K562 (cell line): ENCODE data around the gene CCDC54. TPM values are rescaled to one million over a fixed set of nuclear protein-coding genes. Genes with fewer than 3 reads are reported as not detected.

Source experiments
- ATAC-seq: fragments of 200-7000 bp; cut with Tn5 transposase; 3 replicates; pipeline ENCODE4 v1.9.1; 2020; ENCODE audit warnings: moderate library complexity
- BruUV-seq: library from RNA; stranded (reverse); fragments of 400-500 nt; replicated peaks from 2 replicates; lab custom pipeline; 2021; lab: Mats Ljungman, UMichigan
- CTCF ChIA-PET: fragments of 300-600 bp; formaldehyde crosslinking; extraction: SDS; loops from one replicate; lab custom pipeline; 2021; ENCODE audit warnings: low intra/inter-chr PET ratio; lab: Yijun Ruan, JAX
- POLR2A ChIA-PET: fragments of 300-600, 350-650 bp; sonication (Branson Sonifier 250); formaldehyde crosslinking; extraction: SDS; loops from one replicate; lab custom pipeline; 2021; ENCODE audit warnings: antibody characterized with exemption, inconsistent platforms; lab: Yijun Ruan, JAX
- DNase-seq, 4 experiments: peaks; one replicate each; pipeline versions ENCODE4 v3.0.0 to v3.0.0-alpha.2; 2011 to 2018; ENCODE audit warnings: low spot score in 3 of 4, mixed read lengths in 3 of 4; ENCODE audit errors: extremely low read depth in 1 of 4
- FAIRE-seq: peaks from 2 replicates; lab custom pipeline; 2011; peaks lifted over from hg19 to GRCh38; lab: Jason Lieb, UNC
- H2AFZ ChIP-seq: 2 replicates; pipeline ENCODE4 v1.6.0; 2011; ENCODE audit warnings: low read depth, low read length, control low read depth, inconsistent platforms
- H3K27ac ChIP-seq: fragments of 200-600 bp; 3 replicates; pipeline ENCODE4 v1.8.0; 2011; ENCODE audit warnings: low read depth, mild to moderate bottlenecking, control low read depth, inconsistent platforms, low read length, moderate library complexity, mixed read lengths; ENCODE audit errors: extremely low read depth
- H3K27me3 ChIP-seq, 2 experiments: fragments of 300-600 bp in 1 of 2; 2 replicates in 1 of 2; 3 replicates in 1 of 2; pipeline versions ENCODE4 v1.6.0 to v1.8.0; 2011; ENCODE audit warnings: inconsistent platforms in 2 of 2, low read length in 2 of 2, mild to moderate bottlenecking in 1 of 2, mixed read lengths in 1 of 2, moderate library complexity in 1 of 2; ENCODE audit not compliant: control insufficient read depth in 2 of 2, insufficient read depth in 2 of 2
- H3K36me3 ChIP-seq: fragments of 300-600 bp; 3 replicates; pipeline ENCODE4 v1.8.0; 2011; ENCODE audit warnings: mild to moderate bottlenecking, low read length, inconsistent platforms; ENCODE audit not compliant: control insufficient read depth, insufficient read depth
- H3K4me1 ChIP-seq, 2 experiments: fragments of 200-600 bp in 1 of 2; replicated peaks in 1 of 2; 2 replicates in 1 of 2; 3 replicates in 1 of 2; pipeline versions ENCODE4 v1.5.1 to v1.8.0; 2011; ENCODE audit warnings: inconsistent platforms in 2 of 2, low read length in 2 of 2, mild to moderate bottlenecking in 1 of 2, mixed read lengths in 1 of 2, moderate library complexity in 1 of 2; ENCODE audit not compliant: control insufficient read depth in 2 of 2, insufficient read depth in 2 of 2
- H3K4me2 ChIP-seq: 2 replicates; pipeline ENCODE4 v1.6.1; 2011; ENCODE audit warnings: low read length, control low read depth, inconsistent platforms, mixed read lengths; ENCODE audit not compliant: insufficient read depth
- H3K4me3 ChIP-seq: fragments of 200-600 bp; sonication (generic), shearing (Covaris generic); 2 replicates; pipeline ENCODE4 v1.5.1; 2016; ENCODE audit warnings: control low read depth, inconsistent platforms
- H3K79me2 ChIP-seq: fragments of 200-600 bp; 3 replicates; pipeline ENCODE4 v1.8.0; 2011; ENCODE audit warnings: low read length, inconsistent platforms; ENCODE audit not compliant: control insufficient read depth, insufficient read depth
- H3K9ac ChIP-seq, 2 experiments: 2 replicates each; pipeline versions ENCODE4 v1.6.0 to v1.6.1; 2011; ENCODE audit warnings: low read depth in 2 of 2, low read length in 2 of 2, control low read depth in 1 of 2, inconsistent platforms in 1 of 2, mild to moderate bottlenecking in 1 of 2, mixed read lengths in 1 of 2; ENCODE audit not compliant: insufficient read depth in 1 of 2
- H3K9me1 ChIP-seq: one replicate; pipeline ENCODE4 v1.6.0; 2011; ENCODE audit warnings: inconsistent platforms, mild to moderate bottlenecking, low read length, moderate library complexity; ENCODE audit not compliant: control insufficient read depth, insufficient read depth
- H3K9me3 ChIP-seq: replicated peaks from 2 replicates; pipeline ENCODE4 v1.5.1; 2011; ENCODE audit warnings: low read depth, low read length, inconsistent platforms; ENCODE audit not compliant: control insufficient read depth, insufficient read depth
- H4K20me1 ChIP-seq: replicated peaks from 2 replicates; pipeline ENCODE4 v1.6.1; 2011; ENCODE audit warnings: low read length, inconsistent platforms, mixed read lengths; ENCODE audit not compliant: control insufficient read depth, insufficient read depth
- CBX8 ChIP-seq: fragments of 200-600 bp; sonication (generic); IDR thresholded peaks from 2 replicates; pipeline ENCODE4 v1.6.1; 2012; ENCODE audit warnings: borderline replicate concordance, mixed run types, low read depth, mild to moderate bottlenecking, moderate library complexity, mixed read lengths, low read length, control low read depth, inconsistent platforms; ENCODE audit not compliant: poor library complexity, severe bottlenecking; ENCODE audit errors: extremely low read depth
- GATA2 ChIP-seq: sonication (generic); formaldehyde crosslinking; IDR thresholded peaks from 2 replicates; pipeline ENCODE4 v1.4.0; 2020; ENCODE audit warnings: mild to moderate bottlenecking, missing genetic modification reagents
- HIVEP1 ChIP-seq: fragments of 250-450 bp; sonication (Bioruptor Pico); IDR thresholded peaks from 2 replicates; pipeline ENCODE4 v1.4.0; 2020; ENCODE audit warnings: mild to moderate bottlenecking
- KHSRP ChIP-seq: fragments of 450-650 bp; IDR thresholded peaks from 2 replicates; pipeline ENCODE4 v1.6.1; 2017
- NR3C1 ChIP-seq: sonication (generic); formaldehyde crosslinking; IDR thresholded peaks from 2 replicates; pipeline ENCODE4 v1.8.1; 2022; ENCODE audit warnings: missing genetic modification reagents
- ZNF583 ChIP-seq: fragments of 250-450 bp; sonication (Bioruptor Pico); IDR thresholded peaks from 2 replicates; pipeline ENCODE4 v1.4.0; 2020
- WGBS: fragments of 100-300 bp; shearing (Covaris generic); methylation state at CpG from one replicate; pipeline ENCODE4 v1.1.6; 2016; ENCODE audit warnings: low coverage, mixed read lengths; ENCODE audit not compliant: insufficient coverage; ENCODE audit errors: missing lambda C conversion rate; 5-methylcytosine and 5-hydroxymethylcytosine counted together
- in situ Hi-C: fragments of 300-500 bp; cut with MboI; formaldehyde crosslinking; loops from 4 replicates; pipeline ENCODE4 v1.15.0; 2018; ENCODE audit warnings: inconsistent platforms, mixed read lengths
- intact Hi-C: fragments of 100-400 bp; cut with micrococcal nuclease; formaldehyde crosslinking; loops from 2 replicates; pipeline ENCODE4 v1.14.2; 2022
- polyA plus RNA-seq, 8 experiments: library from polyadenylated mRNA; depleted of rRNA in 4 of 8; stranded (reverse) in 5 of 8; unstranded in 3 of 8; fragments of >200 nt; fragmentation: Nextera tagmentation in 2 of 8; fragmentation: Illumina TruSeq in 1 of 8; extraction: Ambion mirVana in 2 of 8; extraction: Trizol in 1 of 8; gene quantifications; 2 replicates each; pipeline versions ENCODE4 v1.2.1 to v1.2.3, GENCODE V29; 2011 to 2014; ENCODE audit warnings: inconsistent platforms in 1 of 8, missing spikeins in 1 of 8
- total RNA-seq, 7 experiments: library from RNA; depleted of rRNA in 6 of 7; stranded (reverse); fragments of >200 nt in 6 of 7; fragmentation: Illumina TruSeq in 2 of 7; extraction: Trizol in 2 of 7; gene quantifications; 2 replicates each; pipeline versions ENCODE4 v1.2.1 to v1.2.3, GENCODE V29; 2011 to 2021; ENCODE audit warnings: low replicate concordance in 1 of 7

CCDC54 gene
- total and polyA plus RNA-seq, 9 of the 15 experiments (the other 6 are each of a cell fraction or from before 2014, with no cell fraction given): not detected

GRCh38 chr3:107402214-107402613 lies 25.0 kb downstream of the CCDC54 start (continued):
- TF ChIP-seq HIVEP1: no peak
- no peak for TF ChIP-seq KHSRP
- no peak for TF ChIP-seq NR3C1
- TF ChIP-seq ZNF583 (CRISPR knock-in tag): no peak
- no peak for TF ChIP-seq CBX8
- TF ChIP-seq, all 486 proteins: peak for 0

GRCh38 chr3:107404727-107405469 lies 27.7 kb downstream of the CCDC54 start:
- Histone ChIP-seq H3K27ac (no peak overlapping the region), H3K79me2 (no peaks in the 10 kb centered on the region), H3K4me3 (no peak overlapping the region), H3K27me3 (no peaks in the 10 kb centered on the region), H3K9me3 (no peaks in the 10 kb centered on the region; the same call in 1 of the 2 replicates), H3K9me1 (no peaks in the 10 kb centered on the region), H3K4me1 (no peaks in the 10 kb centered on the region), H3K4me2 (no peak overlapping the region), H3K36me3 (no peaks in the 10 kb centered on the region), H3K9ac (no peak overlapping the region), H2AFZ (no peak overlapping the region), H4K20me1 (no peaks in the 10 kb centered on the region)
- ATAC-seq (no peak), DNase-seq (no peak), FAIRE-seq (no peak)
- 0% methylated on average over 3 of the region's 3 CpGs for WGBS
- BruUV-seq: no TSS peak
- CTCF ChIA-PET: no interaction called here
- POLR2A ChIA-PET: no interaction called here
- intact Hi-C loops: no loop called here
- no peak for TF ChIP-seq GATA2 (CRISPR knock-in tag)
- in situ Hi-C loops: no loop called here
